SK-N-SH treated with all-trans-retinoic acid at 6 μM for 48 hours (cell line): ENCODE data around the gene C8G.

Experiments used
- ATAC-seq: fragments of 200-7000 bp; cut with Tn5 transposase; 3 replicates; pipeline ENCODE4 v1.9.1; 2020; ENCODE audit warnings: mild to moderate bottlenecking, moderate library complexity
- ARNTL ChIP-seq: fragments of 450-650 bp; formaldehyde crosslinking; IDR thresholded peaks from 2 replicates; pipeline ENCODE4 v1.5.0; 2020; ENCODE audit warnings: low read depth, mild to moderate bottlenecking, moderate library complexity, borderline replicate concordance
- CREB5 ChIP-seq: fragments of 250-450 bp; sonication (Bioruptor Pico); IDR thresholded peaks from 2 replicates; pipeline ENCODE4 v1.5.1; 2020; ENCODE audit warnings: low read depth, mild to moderate bottlenecking, moderate library complexity
- CSDC2 ChIP-seq: fragments of 250-450 bp; sonication (Bioruptor Pico); IDR thresholded peaks from 2 replicates; pipeline ENCODE4 v1.5.0; 2020; ENCODE audit warnings: mild to moderate bottlenecking, moderate library complexity
- ISL1 ChIP-seq: fragments of 250-450 bp; sonication (Bioruptor Pico); IDR thresholded peaks from 2 replicates; pipeline ENCODE4 v2.1.2; 2022; ENCODE audit warnings: mild to moderate bottlenecking, moderate library complexity
- OSR1 ChIP-seq: fragments of 250-450 bp; sonication (Bioruptor Pico); IDR thresholded peaks from 2 replicates; pipeline ENCODE4 v1.8.0; 2022; ENCODE audit warnings: moderate library complexity, mild to moderate bottlenecking, inconsistent platforms
- PATZ1 ChIP-seq: fragments of 250-450 bp; sonication (Bioruptor Pico); IDR thresholded peaks from 2 replicates; pipeline ENCODE4 v1.8.0; 2020; ENCODE audit warnings: mild to moderate bottlenecking, moderate library complexity, borderline replicate concordance
- POU6F1 ChIP-seq: fragments of 250-450 bp; sonication (Bioruptor Pico); IDR thresholded peaks from 2 replicates; pipeline ENCODE4 v1.8.0; 2021; ENCODE audit warnings: low read depth, mild to moderate bottlenecking, moderate library complexity, borderline replicate concordance
- RARB ChIP-seq: fragments of 250-450 bp; sonication (Bioruptor Pico); IDR thresholded peaks from 2 replicates; pipeline ENCODE4 v1.8.0; 2021; ENCODE audit warnings: mild to moderate bottlenecking, moderate library complexity
- TSHZ2 ChIP-seq: fragments of 250-450 bp; sonication (Bioruptor Pico); IDR thresholded peaks from 2 replicates; pipeline ENCODE4 v1.5.0; 2020; ENCODE audit warnings: mild to moderate bottlenecking, moderate library complexity
- ZFP3 ChIP-seq: fragments of 250-450 bp; sonication (Bioruptor Pico); IDR thresholded peaks from 2 replicates; pipeline ENCODE4 v1.5.0; 2020; ENCODE audit warnings: mild to moderate bottlenecking, moderate library complexity
- ZFP30 ChIP-seq: fragments of 450-650 bp; formaldehyde crosslinking; IDR thresholded peaks from 2 replicates; pipeline ENCODE4 v1.5.0; 2022; ENCODE audit warnings: mild to moderate bottlenecking, moderate library complexity
- ZNF565 ChIP-seq: fragments of 450-650 bp; formaldehyde crosslinking; conservative IDR thresholded peaks from 2 replicates; pipeline ENCODE4 v1.5.0; 2020; ENCODE audit warnings: low read depth, mild to moderate bottlenecking, moderate library complexity
- ZNF70 ChIP-seq: fragments of 450-650 bp; formaldehyde crosslinking; IDR thresholded peaks from 2 replicates; pipeline ENCODE4 v1.5.0; 2020; ENCODE audit warnings: mild to moderate bottlenecking, moderate library complexity
- ZNF8 ChIP-seq: fragments of 450-650 bp; formaldehyde crosslinking; IDR thresholded peaks from 2 replicates; pipeline ENCODE4 v1.5.0; 2020; ENCODE audit warnings: mild to moderate bottlenecking, moderate library complexity

C8G gene

GRCh38 chr9:136936645-136937170 is 8.3 kb upstream of the C8G start:
- no peak for ATAC-seq
- TF ChIP-seq CSDC2 (CRISPR knock-in tag) (no peak), ISL1 (no peak)

- ATAC-seq: no peak
- TF ChIP-seq CREB5 (CRISPR knock-in tag) (no peak), ZNF8 (no peak), POU6F1 (no peak)
- TF ChIP-seq, all 23 proteins: peak for 0
Measured at GRCh38 chr9:136937186-136938001, 7.6 kb upstream of the C8G start.

GRCh38 chr9:136939431-136939995 is 5.5 kb upstream of the C8G start:
- no peak for TF ChIP-seq ZNF8
- TF ChIP-seq TSHZ2: no peak
- no peak for TF ChIP-seq RARB
- no peak for ATAC-seq

GRCh38 chr9:136939996-136940525 is 5.0 kb upstream of the C8G start:
- TF ChIP-seq ARNTL (CRISPR knock-in tag) (no peak), ZNF70 (CRISPR knock-in tag) (no peak), OSR1 (no peak), ZFP30 (no peak), PATZ1 (CRISPR knock-in tag) (no peak), ZNF565 (CRISPR knock-in tag) (no peak), RARB (no peak), POU6F1 (no peak)
- no peak for ATAC-seq

GRCh38 chr9:136940526-136941230 is 4.4 kb upstream of the C8G start:
- no peak for TF ChIP-seq ZFP3 (CRISPR knock-in tag)
- no peak for TF ChIP-seq CREB5 (CRISPR knock-in tag)
- ATAC-seq: no peak
